PC-9 (cell line): ENCODE data around the gene JTB.
"Not testable (repeated sequence)": the region's sequence is repeated elsewhere in the genome, so short reads cannot be mapped to it uniquely, and the experiment has no call there.

Source experiments
- EZH2 ChIP-seq: fragments of 200-600 bp; sonication (generic); IDR thresholded peaks from 2 replicates; pipeline ENCODE4 v1.8.0; 2017; ENCODE audit warnings: antibody characterized with exemption, low read depth
- TF ChIP-seq, protein P1 (sequence below): fragments of 200-600 bp; sonication (generic); conservative IDR thresholded peaks from 2 replicates; pipeline ENCODE4 v1.6.1; 2017; ENCODE audit warnings: mixed run types, antibody characterized with exemption, mild to moderate bottlenecking, moderate library complexity

DNA sequence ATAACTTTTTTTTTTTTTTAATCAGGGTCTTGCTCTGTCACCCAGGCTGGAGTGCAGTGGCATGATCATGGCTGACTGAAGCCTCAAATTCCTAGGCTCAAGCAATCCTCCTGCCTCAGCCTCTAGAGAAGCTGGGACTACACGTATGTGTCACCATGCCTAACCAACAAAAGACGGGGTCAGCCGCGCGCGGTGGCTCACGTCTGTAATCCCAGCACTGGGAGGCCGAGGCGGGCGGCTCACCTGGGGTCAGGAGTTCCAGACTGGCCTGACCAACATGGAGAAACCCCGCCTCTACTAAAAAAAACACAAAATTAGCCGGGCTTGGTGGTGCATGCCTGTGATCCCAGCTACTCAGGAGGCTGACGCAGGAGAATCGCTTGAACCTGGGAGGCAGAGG is 35.1 kb upstream of the JTB start:
- TF ChIP-seq, protein P1, sequence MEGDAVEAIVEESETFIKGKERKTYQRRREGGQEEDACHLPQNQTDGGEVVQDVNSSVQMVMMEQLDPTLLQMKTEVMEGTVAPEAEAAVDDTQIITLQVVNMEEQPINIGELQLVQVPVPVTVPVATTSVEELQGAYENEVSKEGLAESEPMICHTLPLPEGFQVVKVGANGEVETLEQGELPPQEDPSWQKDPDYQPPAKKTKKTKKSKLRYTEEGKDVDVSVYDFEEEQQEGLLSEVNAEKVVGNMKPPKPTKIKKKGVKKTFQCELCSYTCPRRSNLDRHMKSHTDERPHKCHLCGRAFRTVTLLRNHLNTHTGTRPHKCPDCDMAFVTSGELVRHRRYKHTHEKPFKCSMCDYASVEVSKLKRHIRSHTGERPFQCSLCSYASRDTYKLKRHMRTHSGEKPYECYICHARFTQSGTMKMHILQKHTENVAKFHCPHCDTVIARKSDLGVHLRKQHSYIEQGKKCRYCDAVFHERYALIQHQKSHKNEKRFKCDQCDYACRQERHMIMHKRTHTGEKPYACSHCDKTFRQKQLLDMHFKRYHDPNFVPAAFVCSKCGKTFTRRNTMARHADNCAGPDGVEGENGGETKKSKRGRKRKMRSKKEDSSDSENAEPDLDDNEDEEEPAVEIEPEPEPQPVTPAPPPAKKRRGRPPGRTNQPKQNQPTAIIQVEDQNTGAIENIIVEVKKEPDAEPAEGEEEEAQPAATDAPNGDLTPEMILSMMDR, result not testable (repeated sequence)
- TF ChIP-seq EZH2, result not testable (repeated sequence)
